Heart left ventricle (tissue), 13 donors: Measurements from ENCODE around the gene TRIM44.

Experiments used
- CTCF ChIP-seq, 12 donors: fragments of 200-600 bp; sonication (generic) in 4 of 12; IDR thresholded peaks; one replicate each; pipeline versions ENCODE4 v1.5.0 to v1.8.0; 2018 to 2022; ENCODE audit warnings: antibody characterized with exemption in 12 of 12, mild to moderate bottlenecking in 5 of 12
- POLR2A ChIP-seq, 2 donors: fragments of 450-650 bp; IDR thresholded peaks; one replicate each; pipeline ENCODE4 v1.6.1; 2017; ENCODE audit warnings: antibody characterized with exemption in 2 of 2, mild to moderate bottlenecking in 2 of 2, moderate library complexity in 2 of 2
- donor health status: ischemic (EF 13 %, LVEDD 7.1; RV severe dilation, severe dysfunction).
- donor health status: DM: no; HTN: yes; CAD: no.
- donor health status: DM: no; HTN: no; CAD: no.
- donor health status: ischemic (EF 25% LVEDD 6.9; RV normal size, moderate dysfunction).
- donor health status: ischemic (EF 25% LVEDD 5.7; RV mildly dilated, moderate dysfunction).
- donor health status: ischemic (EF 35%, LVEDD 5.7; RV mildly dilated, moderate dysfunction).
- donor health status: nonischemic (EF 11% LVEDD 7.7; RV severe dilation, severe dysfunction).
- donor health status: DM: yes; HTN: yes; CAD: no.
- donor health status: PGD.
- donor health status: ischemic (EF 29% LVEDD 5.4; RV normal size, mild dysfunction).
- donor health status: nonischemic (EF 23%, LVEDD 6.1; RV moderate dilation, normal function).

- TF ChIP-seq CTCF (IDR thresholded peaks at IDR 0.05) (no peak), POLR2A (IDR thresholded peaks at IDR 0.05) (no peak)
These were observed 73.3 kb downstream of the TRIM44 start for GRCh38 chr11:35735903-35736302.
